AG10803 (cell line): ENCODE results near the gene CA10.

Source experiments
- DNase-seq: peaks from one replicate; pipeline ENCODE4 v3.0.0; 2010; ENCODE audit warnings: low read depth
- H3K4me3 ChIP-seq: 2 replicates; pipeline ENCODE4 v1.5.1; 2011; ENCODE audit warnings: mild to moderate bottlenecking, low read length, control low read depth
- TF ChIP-seq, protein P1 (sequence below): conservative IDR thresholded peaks from 2 replicates; pipeline ENCODE4 v1.5.1; 2011; ENCODE audit warnings: mild to moderate bottlenecking, low read length, control low read depth, inconsistent platforms

CA10 gene

DNA sequence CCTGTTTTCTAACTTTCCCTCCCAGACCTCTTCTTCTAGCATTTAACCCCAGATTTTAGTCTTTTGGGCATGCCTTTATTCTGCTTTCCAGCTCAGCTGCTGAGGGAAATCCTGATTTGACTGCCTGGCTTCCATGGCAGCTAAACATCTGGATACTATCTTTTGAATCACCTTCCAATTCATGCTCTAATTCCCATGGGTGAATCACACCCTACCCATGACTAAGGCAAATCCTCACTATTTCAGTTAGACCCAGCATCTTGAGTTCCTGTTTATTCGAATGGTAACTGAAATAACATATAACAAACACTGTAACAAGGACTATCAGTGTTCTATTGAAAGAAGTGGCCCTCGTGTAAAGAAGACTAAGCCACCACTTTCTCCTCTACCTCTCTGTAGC is 29.8 kb downstream of the CA10 start:
- no peak overlapping the region for H3K4me3 ChIP-seq
- TF ChIP-seq, protein P1, sequence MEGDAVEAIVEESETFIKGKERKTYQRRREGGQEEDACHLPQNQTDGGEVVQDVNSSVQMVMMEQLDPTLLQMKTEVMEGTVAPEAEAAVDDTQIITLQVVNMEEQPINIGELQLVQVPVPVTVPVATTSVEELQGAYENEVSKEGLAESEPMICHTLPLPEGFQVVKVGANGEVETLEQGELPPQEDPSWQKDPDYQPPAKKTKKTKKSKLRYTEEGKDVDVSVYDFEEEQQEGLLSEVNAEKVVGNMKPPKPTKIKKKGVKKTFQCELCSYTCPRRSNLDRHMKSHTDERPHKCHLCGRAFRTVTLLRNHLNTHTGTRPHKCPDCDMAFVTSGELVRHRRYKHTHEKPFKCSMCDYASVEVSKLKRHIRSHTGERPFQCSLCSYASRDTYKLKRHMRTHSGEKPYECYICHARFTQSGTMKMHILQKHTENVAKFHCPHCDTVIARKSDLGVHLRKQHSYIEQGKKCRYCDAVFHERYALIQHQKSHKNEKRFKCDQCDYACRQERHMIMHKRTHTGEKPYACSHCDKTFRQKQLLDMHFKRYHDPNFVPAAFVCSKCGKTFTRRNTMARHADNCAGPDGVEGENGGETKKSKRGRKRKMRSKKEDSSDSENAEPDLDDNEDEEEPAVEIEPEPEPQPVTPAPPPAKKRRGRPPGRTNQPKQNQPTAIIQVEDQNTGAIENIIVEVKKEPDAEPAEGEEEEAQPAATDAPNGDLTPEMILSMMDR, result no peak
- no peak for DNase-seq

GRCh38 chr17:52124993-52125392 is 33.5 kb downstream of the CA10 start:
- TF ChIP-seq, protein P1, result no peak
- no peak for DNase-seq
- H3K4me3 ChIP-seq, result no peak overlapping the region

DNA sequence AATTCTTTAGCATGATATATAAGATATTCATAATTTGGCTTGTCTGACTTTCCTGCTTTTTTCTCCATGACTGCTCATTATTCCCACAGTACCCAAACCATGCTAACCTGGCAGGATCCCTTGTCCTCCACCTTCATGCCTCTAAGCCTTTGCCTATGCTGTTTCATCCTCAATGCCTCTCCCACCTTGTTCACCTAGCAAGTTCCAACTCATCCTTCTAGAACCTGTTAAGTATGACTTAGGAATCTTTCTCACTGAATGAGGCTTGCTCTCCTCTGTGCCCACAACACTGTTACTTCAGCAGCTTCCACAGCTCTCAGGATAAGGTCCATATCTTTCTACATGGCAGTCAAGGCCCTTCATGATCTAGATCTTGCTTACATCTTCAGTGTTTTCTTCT is 34.0 kb downstream of the CA10 start:
- DNase-seq, result no peak
- H3K4me3 ChIP-seq, result no peak overlapping the region
- TF ChIP-seq, protein P1, result no peak

GRCh38 chr17:52120465-52120864 is 38.0 kb downstream of the CA10 start:
- no peak overlapping the region for H3K4me3 ChIP-seq
- TF ChIP-seq, protein P1, result no peak
- no peak for DNase-seq

- DNase-seq, result no peak
- TF ChIP-seq, protein P1, result no peak
- H3K4me3 ChIP-seq, result no peak overlapping the region
Observed at GRCh38 chr17:52110923-52111581, 47.5 kb downstream of the CA10 start.

DNA sequence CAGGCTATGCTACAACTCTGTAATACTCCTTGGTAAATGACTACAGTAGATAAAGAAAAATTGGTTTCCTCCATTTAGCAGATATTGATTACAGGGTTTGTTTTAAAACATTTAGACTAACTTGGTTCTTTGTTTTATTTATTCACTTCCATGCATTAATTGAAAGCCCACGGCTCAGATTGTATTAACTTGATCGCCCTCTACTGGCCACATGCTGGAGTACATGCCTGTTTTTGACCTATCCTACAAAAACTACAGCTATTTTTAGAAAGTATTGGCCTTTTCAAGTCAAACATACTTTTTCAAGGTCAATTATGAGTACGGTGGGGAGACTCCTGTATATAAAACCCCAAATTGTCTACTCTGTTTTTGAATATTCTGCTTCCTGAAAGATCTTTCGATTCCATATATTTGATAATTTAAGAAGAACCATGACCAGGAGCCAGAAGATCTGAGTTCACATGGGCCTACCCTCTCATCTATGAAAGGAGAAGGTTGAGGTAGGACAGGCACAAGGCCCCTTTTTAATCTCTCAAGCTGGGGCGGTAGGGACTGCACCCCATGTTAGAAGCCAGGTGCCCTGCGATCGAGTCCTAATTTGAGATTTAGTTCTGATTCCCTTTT is 51.8 kb downstream of the CA10 start:
- peak; percentile 36 for DNase-seq
- TF ChIP-seq, protein P1, result peak; percentile 79
- H3K4me3 ChIP-seq, result no peak overlapping the region

DNA sequence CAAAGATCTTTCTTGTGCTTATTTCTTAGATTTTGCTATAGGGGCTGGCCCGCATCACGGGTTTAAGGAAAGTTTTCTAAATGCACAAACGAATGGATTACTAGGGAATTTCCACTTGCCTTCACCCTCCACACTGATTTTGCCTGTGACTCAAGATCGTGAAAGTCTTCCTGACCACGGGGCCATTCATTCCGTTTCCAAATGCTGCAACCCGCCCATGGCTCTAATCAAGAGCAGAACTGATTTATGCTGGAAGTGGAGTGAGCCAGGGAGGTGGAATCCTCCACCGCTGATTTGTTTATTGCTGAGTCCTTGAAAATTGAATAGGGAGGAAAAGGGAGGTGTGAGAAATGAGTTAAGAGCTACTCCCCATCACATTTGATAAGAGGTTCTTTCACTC is 52.4 kb downstream of the CA10 start:
- H3K4me3 ChIP-seq, result no peak overlapping the region
- no peak for DNase-seq
- TF ChIP-seq, protein P1, result no peak
